ENCODE measurements around the gene DNM2.
"Not testable (repeated sequence)": the region's sequence is repeated elsewhere in the genome, so short reads cannot be mapped to it uniquely, and the experiment has no call there.

The DNM2 gene

GRCh38 chr19:10717356-10718204 lies at the start of gene DNM2:
TSS of gene DNM2 (plus strand) at chr19:10718079. CDS start at chr19:10718243, 164 bp downstream.
- peak; percentile 100 for DNase-seq (ENCODE audit: low read depth in 2 of 2)

- DNase-seq (ENCODE audit: low read depth in 2 of 2): no peak
These were observed 48.6 kb upstream of the DNM2 start for GRCh38 chr19:10669246-10669645.

GRCh38 chr19:10670182-10670581 lies 47.7 kb upstream of the DNM2 start:
- DNase-seq (ENCODE audit: low read depth in 2 of 2): peak; percentile 42 to 43

GRCh38 chr19:10670876-10671804 lies 46.7 kb upstream of the DNM2 start:
- no peak for DNase-seq (ENCODE audit: low read depth in 2 of 2)

GRCh38 chr19:10671922-10672321 lies 46.0 kb upstream of the DNM2 start:
- DNase-seq (ENCODE audit: low read depth in 2 of 2): not testable (repeated sequence)

- not testable (repeated sequence) for DNase-seq (ENCODE audit: low read depth in 2 of 2)
These were observed 42.7 kb upstream of the DNM2 start for GRCh38 chr19:10675214-10675613.

- DNase-seq (ENCODE audit: low read depth in 2 of 2): no peak
These were observed 40.1 kb upstream of the DNM2 start for GRCh38 chr19:10677751-10678150.

GRCh38 chr19:10678813-10679212 lies 39.1 kb upstream of the DNM2 start:
- DNase-seq (ENCODE audit: low read depth in 2 of 2): no peak

- no peak for DNase-seq (ENCODE audit: low read depth in 2 of 2)
These were observed 38.1 kb upstream of the DNM2 start for GRCh38 chr19:10679743-10680142.

GRCh38 chr19:10680545-10681135 lies 37.2 kb upstream of the DNM2 start:
- DNase-seq (ENCODE audit: low read depth in 2 of 2): no peak

GRCh38 chr19:10681658-10682057 lies 36.2 kb upstream of the DNM2 start:
- DNase-seq (ENCODE audit: low read depth in 2 of 2): no peak

GRCh38 chr19:10682397-10683063 lies 35.3 kb upstream of the DNM2 start:
- no peak for DNase-seq (ENCODE audit: low read depth in 2 of 2)

- no peak for DNase-seq (ENCODE audit: low read depth in 2 of 2)
These were observed 34.8 kb upstream of the DNM2 start for GRCh38 chr19:10683064-10683426.

GRCh38 chr19:10683582-10683981 lies 34.3 kb upstream of the DNM2 start:
- DNase-seq (ENCODE audit: low read depth in 2 of 2): no peak

- no peak for DNase-seq (ENCODE audit: low read depth in 2 of 2)
These were observed 32.7 kb upstream of the DNM2 start for GRCh38 chr19:10685210-10685609.

- no peak for DNase-seq (ENCODE audit: low read depth in 2 of 2)
These were observed 31.7 kb upstream of the DNM2 start for GRCh38 chr19:10686193-10686592.

- no peak for DNase-seq (ENCODE audit: low read depth in 2 of 2)
These were observed 31.0 kb upstream of the DNM2 start for GRCh38 chr19:10686661-10687517.

GRCh38 chr19:10687518-10688288 lies 30.2 kb upstream of the DNM2 start:
- DNase-seq (ENCODE audit: low read depth in 2 of 2): no peak

GRCh38 chr19:10688545-10689280 lies 29.2 kb upstream of the DNM2 start:
- DNase-seq (ENCODE audit: low read depth in 2 of 2): no peak
